Spleen (tissue), 11 donors: ENCODE data around the gene INSYN1. TPM values are rescaled to one million over a fixed set of nuclear protein-coding genes. Genes with fewer than 3 reads are reported as not detected.

ENCODE experiments used
- DNase-seq: peaks from one replicate; pipeline ENCODE4 v3.0.0-alpha.2; 2020
- H3K27ac ChIP-seq, 8 donors: fragments of 200-600 bp; sonication (generic) in 7 of 8; 1 replicate in 4 of 8; 2 replicates in 4 of 8; pipeline versions ENCODE4 v1.5.0 to v1.8.0; 2016 to 2021; ENCODE audit warnings: inconsistent platforms in 4 of 8, mild to moderate bottlenecking in 4 of 8, moderate library complexity in 1 of 8
- H3K27me3 ChIP-seq, 7 donors: fragments of 200-600 bp; sonication (generic) in 6 of 7; replicated peaks in 1 of 7; 1 replicate in 4 of 7; 2 replicates in 3 of 7; pipeline versions ENCODE4 v1.5.0 to v1.8.0; 2016 to 2021; ENCODE audit warnings: inconsistent platforms in 3 of 7, mild to moderate bottlenecking in 1 of 7
- H3K36me3 ChIP-seq, 6 donors: fragments of 200-600 bp; sonication (generic) in 5 of 6; 1 replicate in 4 of 6; 2 replicates in 2 of 6; pipeline versions ENCODE4 v1.5.0 to v1.8.0; 2016 to 2021; ENCODE audit warnings: inconsistent platforms in 2 of 6
- H3K4me1 ChIP-seq, 6 donors: fragments of 200-600 bp; sonication (generic) in 5 of 6; 1 replicate in 3 of 6; 2 replicates in 3 of 6; pipeline versions ENCODE4 v1.5.0 to v1.8.0; 2016 to 2021; ENCODE audit warnings: inconsistent platforms in 3 of 6
- H3K4me3 ChIP-seq, 8 donors: fragments of 200-600 bp; sonication (generic) in 7 of 8; 1 replicate in 4 of 8; 2 replicates in 4 of 8; pipeline versions ENCODE4 v1.5.0 to v1.8.0; 2016 to 2021; ENCODE audit warnings: inconsistent platforms in 4 of 8, mild to moderate bottlenecking in 4 of 8, moderate library complexity in 2 of 8
- H3K9me3 ChIP-seq, 8 donors: fragments of 200-600 bp; sonication (generic) in 7 of 8; 1 replicate in 4 of 8; 2 replicates in 4 of 8; pipeline versions ENCODE4 v1.5.0 to v1.8.0; 2016 to 2021; ENCODE audit warnings: inconsistent platforms in 4 of 8
- CTCF ChIP-seq, 11 experiments: fragments of 200-600 bp in 7 of 11; fragments of 450-650 bp in 4 of 11; sonication (generic) in 4 of 11; IDR thresholded peaks in 8 of 11; conservative IDR thresholded peaks in 3 of 11; 1 replicate in 7 of 11; 2 replicates in 4 of 11; pipeline versions ENCODE4 v1.4.0 to v1.8.0; 2016 to 2021; ENCODE audit warnings: antibody characterized with exemption in 11 of 11, inconsistent platforms in 4 of 11, mild to moderate bottlenecking in 1 of 11
- POLR2A ChIP-seq, 3 donors: fragments of 450-650 bp; IDR thresholded peaks; one replicate each; pipeline ENCODE4 v1.5.1; 2017; ENCODE audit warnings: antibody characterized with exemption in 3 of 3, mild to moderate bottlenecking in 1 of 3
- POLR2AphosphoS5 ChIP-seq, 3 donors: sonication (generic); formaldehyde crosslinking; IDR thresholded peaks; one replicate each; pipeline ENCODE4 v1.5.1; 2017; ENCODE audit warnings: antibody characterized with exemption in 3 of 3
- WGBS, 5 donors: extraction: QIAGEN DNeasy Blood & Tissue Kit in 3 of 5; methylation state at CpG; one replicate each; pipeline versions ENCODE4 v1.1.5 to v1.1.7; 2013 to 2018; 5-methylcytosine and 5-hydroxymethylcytosine counted together
- intact Hi-C: fragments of 100-400 bp; cut with DNase I; formaldehyde crosslinking; loops from one replicate; pipeline ENCODE4 v1.15.0; 2023; ENCODE audit warnings: low total_unique reads
- polyA plus RNA-seq, 3 donors: library from polyadenylated mRNA; stranded (reverse); fragments of 200-250 nt; gene quantifications; one replicate each; pipeline ENCODE4 v1.2.1, GENCODE V29; 2013
- total RNA-seq, 7 donors: library from RNA; depleted of rRNA in 3 of 7; stranded (reverse); fragments of >200 nt in 3 of 7; fragmentation: NEBNext Ultra II Directional in 4 of 7; extraction: Animal tissue kit (Norgen Biotek cat#: 25700) in 4 of 7; gene quantifications; one replicate each; pipeline versions ENCODE4 v1.1.0 to v1.2.1, GENCODE V29; 2016 to 2021
- donor health status: healthy with polysubstance abuse.
- donor health status: DM: no; HTN: no; CAD: no; lungs with moderate emphysema.
- donor health status: DM: no; HTN: no; CAD: no.
- donor health status: Bipolar disorder and iron deficiency.
- donor health status: healthy.
- donor health status: DM: no; HTN: no; CAD: no.
- donor health status: DM: yes; HTN: yes; CAD: no.

INSYN1 gene
- total and polyA plus RNA-seq, 10 donors: 0.11 to 2.8 (median 0.74) TPM; not detected in 1

DNA sequence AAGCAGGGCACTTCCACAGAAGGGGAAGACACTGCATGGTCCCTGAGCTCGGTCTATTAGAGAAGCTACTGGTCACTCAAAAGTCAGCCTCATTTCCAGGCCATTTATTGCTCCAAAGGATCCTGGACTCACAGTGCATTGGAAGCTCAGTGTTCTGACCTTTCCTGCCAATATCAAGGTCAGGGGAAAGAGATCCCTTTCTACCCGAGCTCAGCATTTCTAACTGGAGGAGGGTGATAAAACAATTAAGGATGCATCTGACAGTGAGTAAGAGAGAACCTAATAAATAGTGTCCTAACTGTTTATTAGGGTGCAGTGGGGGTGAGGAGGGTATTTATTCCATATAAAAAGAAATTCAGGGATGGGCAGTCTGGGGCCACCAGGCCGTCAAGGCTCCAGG lies 26.8 kb upstream of the INSYN1 start:
- Histone ChIP-seq H3K4me3 (no peak overlapping the region), H3K4me1 (no peaks in the 10 kb centered on the region), H3K9me3 (no peaks in the 10 kb centered on the region), H3K36me3 (no peaks in the 10 kb centered on the region), H3K27ac (no peak overlapping the region), H3K27me3 (peaks cover 0 to 17% (median 0%) of the 10 kb centered on the region in 7 donors)
- TF ChIP-seq POLR2A (IDR thresholded peaks at IDR 0.05) (no peak), CTCF (IDR thresholded peaks at IDR 0.05 in 8 of 11, conservative IDR thresholded peaks at IDR 0.05 in 3 of 11) (no peak), POLR2AphosphoS5 (IDR thresholded peaks at IDR 0.05) (no peak)
- no peak for DNase-seq
- intact Hi-C loops: no loop called here
- 60 to 83% (median 78%) methylated on average over 3 of the region's 3 CpGs for WGBS, 5 donors

GRCh38 chr15:73777741-73778140 lies 24.6 kb upstream of the INSYN1 start:
- Histone ChIP-seq H3K27me3 (peaks cover 0 to 36% (median 0%) of the 10 kb centered on the region in 7 donors), H3K9me3 (no peaks in the 10 kb centered on the region), H3K4me3 (no peak overlapping the region), H3K36me3 (no peaks in the 10 kb centered on the region), H3K27ac (no peak overlapping the region), H3K4me1 (no peaks in the 10 kb centered on the region)
- no peak for TF ChIP-seq CTCF (IDR thresholded peaks at IDR 0.05 in 8 of 11, conservative IDR thresholded peaks at IDR 0.05 in 3 of 11)
- no peak for TF ChIP-seq POLR2A (IDR thresholded peaks at IDR 0.05)
- no peak for TF ChIP-seq POLR2AphosphoS5 (IDR thresholded peaks at IDR 0.05)
- no peak for DNase-seq
- intact Hi-C loops: no loop called here

DNA sequence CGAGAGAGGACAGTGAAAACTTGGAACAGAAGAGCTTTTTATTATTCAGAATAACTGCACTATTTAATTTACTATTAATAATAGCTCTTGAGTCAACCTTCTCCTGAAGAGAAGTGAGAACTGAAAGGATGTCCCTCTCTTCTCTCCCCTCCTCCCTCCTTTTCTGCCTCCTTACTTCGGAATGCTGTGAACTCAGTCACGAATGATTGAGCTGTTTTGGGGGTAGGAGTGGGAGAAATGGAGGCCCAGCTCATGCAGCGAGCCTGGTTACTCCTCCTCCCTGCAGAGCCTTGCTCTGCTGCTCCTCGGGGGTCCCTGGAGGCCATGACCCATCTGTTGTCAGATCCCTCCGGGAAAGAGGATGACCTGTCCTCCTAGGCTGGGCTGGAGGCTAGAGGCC lies 20.3 kb upstream of the INSYN1 start:
- H3K4me3 ChIP-seq: no peak overlapping the region
- 57 to 65% (median 58%) methylated on average over 6 of the region's 6 CpGs for WGBS, 5 donors
- H3K9me3 ChIP-seq: no peaks in the 10 kb centered on the region
- TF ChIP-seq CTCF (IDR thresholded peaks at IDR 0.05 in 8 of 11, conservative IDR thresholded peaks at IDR 0.05 in 3 of 11): no peak
- TF ChIP-seq POLR2A (IDR thresholded peaks at IDR 0.05): no peak
- TF ChIP-seq POLR2AphosphoS5 (IDR thresholded peaks at IDR 0.05): no peak
- H3K27me3 ChIP-seq: peaks cover 0 to 59% (median 0%) of the 10 kb centered on the region in 7 donors
- intact Hi-C loops: no loop called here
- DNase-seq: no peak
- H3K36me3 ChIP-seq: no peaks in the 10 kb centered on the region
- H3K4me1 ChIP-seq: no peaks in the 10 kb centered on the region
- H3K27ac ChIP-seq: no peak overlapping the region

DNA sequence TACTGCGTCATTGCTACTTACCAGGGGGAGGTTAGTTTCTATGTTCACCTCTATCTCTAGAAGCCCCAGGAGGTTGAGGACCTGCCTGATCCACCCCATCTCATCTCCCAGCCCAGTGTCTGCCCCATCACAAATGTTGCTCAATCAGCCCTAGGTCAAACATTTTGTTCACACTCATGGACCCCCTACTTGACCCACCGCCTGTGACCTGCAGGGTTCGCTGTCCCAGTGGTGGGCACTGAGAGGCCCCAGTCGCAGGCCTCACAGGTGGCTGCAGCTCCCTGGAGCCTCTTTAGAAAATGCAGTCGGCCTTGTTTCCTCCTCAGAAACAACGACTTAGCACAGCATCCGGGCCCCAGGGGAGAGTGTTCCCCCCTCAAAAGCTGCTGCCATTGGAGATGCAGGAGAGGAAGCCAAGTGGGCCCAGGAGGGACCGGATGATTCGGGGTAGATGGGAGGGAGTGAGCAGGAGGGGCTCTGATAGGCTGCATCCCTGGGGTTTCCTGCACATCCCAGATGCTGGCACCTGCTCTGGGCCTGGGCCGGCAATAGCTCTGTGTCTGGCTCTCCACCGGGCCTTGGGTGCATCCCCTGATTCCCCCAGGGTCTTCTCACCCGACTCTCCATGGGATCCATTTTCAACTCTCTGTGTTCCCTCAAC lies 18.4 kb upstream of the INSYN1 start:
- no peak for DNase-seq
- peaks cover 0 to 67% (median 3%) of the 10 kb centered on the region in 7 donors for H3K27me3 ChIP-seq
- H3K4me1 ChIP-seq: no peaks in the 10 kb centered on the region
- intact Hi-C loops: no loop called here
- 61 to 78% (median 70%) methylated on average over 12 of the region's 12 CpGs for WGBS, 5 donors
- H3K36me3 ChIP-seq: no peaks in the 10 kb centered on the region
- no peak for TF ChIP-seq POLR2AphosphoS5 (IDR thresholded peaks at IDR 0.05)
- TF ChIP-seq POLR2A (IDR thresholded peaks at IDR 0.05): no peak
- no peak for TF ChIP-seq CTCF (IDR thresholded peaks at IDR 0.05 in 8 of 11, conservative IDR thresholded peaks at IDR 0.05 in 3 of 11)
- H3K9me3 ChIP-seq: no peaks in the 10 kb centered on the region
- no peak overlapping the region for H3K27ac ChIP-seq
- H3K4me3 ChIP-seq: no peak overlapping the region
